ENCODE data around the gene MED27. TPM values are rescaled to one million over a fixed set of nuclear protein-coding genes. Genes with fewer than 3 reads are reported as not detected.

The MED27 gene
- total and polyA plus RNA-seq, 2 of the 13 experiments (the other 11 are each of a cell fraction or from before 2014, with no cell fraction given), result 16.9 to 19.0 TPM

DNA sequence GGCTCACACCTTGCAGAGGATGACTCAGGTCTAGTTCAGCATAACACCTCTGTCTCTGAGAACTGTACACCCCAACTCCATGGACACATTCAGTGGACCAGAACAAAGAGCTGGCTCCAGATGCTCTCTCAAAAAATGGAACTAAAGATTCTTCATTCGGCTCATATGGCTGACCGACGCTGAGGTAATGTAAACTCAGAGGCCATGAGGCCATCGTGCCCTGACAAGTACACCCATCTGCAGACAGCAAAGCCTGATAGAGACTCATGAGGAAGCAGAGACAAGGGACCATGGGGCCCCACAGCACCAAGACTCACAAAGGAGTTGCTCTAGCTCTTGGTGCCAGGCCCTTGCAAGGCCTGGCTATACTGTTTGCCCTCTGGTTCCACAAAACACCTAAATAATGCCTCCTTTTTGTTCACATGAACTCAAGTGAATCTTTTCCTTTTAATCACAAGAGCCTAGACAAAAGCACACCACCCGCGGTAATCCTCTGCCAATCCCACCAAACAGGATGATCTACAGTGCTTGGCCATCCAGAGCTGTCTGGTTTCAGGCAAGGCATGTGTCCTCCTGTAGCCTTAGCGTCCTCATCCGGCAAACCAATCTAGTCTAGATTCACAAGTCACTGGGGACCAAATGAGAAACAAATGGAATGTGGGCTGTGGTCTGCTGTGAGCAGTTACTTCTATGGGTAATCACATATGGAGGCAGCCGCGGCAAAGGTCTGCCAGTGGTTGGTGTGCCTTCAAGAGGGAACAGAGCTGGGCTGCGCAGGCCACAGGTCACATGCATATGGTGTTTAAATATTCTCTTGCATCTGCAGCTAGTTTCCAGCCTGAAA lies 22.7 kb downstream of the MED27 start (continued):
- TF ChIP-seq, protein P1, sequence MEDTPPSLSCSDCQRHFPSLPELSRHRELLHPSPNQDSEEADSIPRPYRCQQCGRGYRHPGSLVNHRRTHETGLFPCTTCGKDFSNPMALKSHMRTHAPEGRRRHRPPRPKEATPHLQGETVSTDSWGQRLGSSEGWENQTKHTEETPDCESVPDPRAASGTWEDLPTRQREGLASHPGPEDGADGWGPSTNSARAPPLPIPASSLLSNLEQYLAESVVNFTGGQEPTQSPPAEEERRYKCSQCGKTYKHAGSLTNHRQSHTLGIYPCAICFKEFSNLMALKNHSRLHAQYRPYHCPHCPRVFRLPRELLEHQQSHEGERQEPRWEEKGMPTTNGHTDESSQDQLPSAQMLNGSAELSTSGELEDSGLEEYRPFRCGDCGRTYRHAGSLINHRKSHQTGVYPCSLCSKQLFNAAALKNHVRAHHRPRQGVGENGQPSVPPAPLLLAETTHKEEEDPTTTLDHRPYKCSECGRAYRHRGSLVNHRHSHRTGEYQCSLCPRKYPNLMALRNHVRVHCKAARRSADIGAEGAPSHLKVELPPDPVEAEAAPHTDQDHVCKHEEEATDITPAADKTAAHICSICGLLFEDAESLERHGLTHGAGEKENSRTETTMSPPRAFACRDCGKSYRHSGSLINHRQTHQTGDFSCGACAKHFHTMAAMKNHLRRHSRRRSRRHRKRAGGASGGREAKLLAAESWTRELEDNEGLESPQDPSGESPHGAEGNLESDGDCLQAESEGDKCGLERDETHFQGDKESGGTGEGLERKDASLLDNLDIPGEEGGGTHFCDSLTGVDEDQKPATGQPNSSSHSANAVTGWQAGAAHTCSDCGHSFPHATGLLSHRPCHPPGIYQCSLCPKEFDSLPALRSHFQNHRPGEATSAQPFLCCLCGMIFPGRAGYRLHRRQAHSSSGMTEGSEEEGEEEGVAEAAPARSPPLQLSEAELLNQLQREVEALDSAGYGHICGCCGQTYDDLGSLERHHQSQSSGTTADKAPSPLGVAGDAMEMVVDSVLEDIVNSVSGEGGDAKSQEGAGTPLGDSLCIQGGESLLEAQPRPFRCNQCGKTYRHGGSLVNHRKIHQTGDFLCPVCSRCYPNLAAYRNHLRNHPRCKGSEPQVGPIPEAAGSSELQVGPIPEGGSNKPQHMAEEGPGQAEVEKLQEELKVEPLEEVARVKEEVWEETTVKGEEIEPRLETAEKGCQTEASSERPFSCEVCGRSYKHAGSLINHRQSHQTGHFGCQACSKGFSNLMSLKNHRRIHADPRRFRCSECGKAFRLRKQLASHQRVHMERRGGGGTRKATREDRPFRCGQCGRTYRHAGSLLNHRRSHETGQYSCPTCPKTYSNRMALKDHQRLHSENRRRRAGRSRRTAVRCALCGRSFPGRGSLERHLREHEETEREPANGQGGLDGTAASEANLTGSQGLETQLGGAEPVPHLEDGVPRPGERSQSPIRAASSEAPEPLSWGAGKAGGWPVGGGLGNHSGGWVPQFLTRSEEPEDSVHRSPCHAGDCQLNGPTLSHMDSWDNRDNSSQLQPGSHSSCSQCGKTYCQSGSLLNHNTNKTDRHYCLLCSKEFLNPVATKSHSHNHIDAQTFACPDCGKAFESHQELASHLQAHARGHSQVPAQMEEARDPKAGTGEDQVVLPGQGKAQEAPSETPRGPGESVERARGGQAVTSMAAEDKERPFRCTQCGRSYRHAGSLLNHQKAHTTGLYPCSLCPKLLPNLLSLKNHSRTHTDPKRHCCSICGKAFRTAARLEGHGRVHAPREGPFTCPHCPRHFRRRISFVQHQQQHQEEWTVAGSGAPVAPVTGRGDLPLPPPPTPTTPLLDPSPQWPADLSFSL (CRISPR knock-in tag; IDR thresholded peaks at IDR 0.05), result no peak
- no peak for TF ChIP-seq RAD51 (IDR thresholded peaks at IDR 0.05; ENCODE audit: borderline replicate concordance)
- TF ChIP-seq ZNF720 (CRISPR knock-in tag; IDR thresholded peaks at IDR 0.05), result no peak

DNA sequence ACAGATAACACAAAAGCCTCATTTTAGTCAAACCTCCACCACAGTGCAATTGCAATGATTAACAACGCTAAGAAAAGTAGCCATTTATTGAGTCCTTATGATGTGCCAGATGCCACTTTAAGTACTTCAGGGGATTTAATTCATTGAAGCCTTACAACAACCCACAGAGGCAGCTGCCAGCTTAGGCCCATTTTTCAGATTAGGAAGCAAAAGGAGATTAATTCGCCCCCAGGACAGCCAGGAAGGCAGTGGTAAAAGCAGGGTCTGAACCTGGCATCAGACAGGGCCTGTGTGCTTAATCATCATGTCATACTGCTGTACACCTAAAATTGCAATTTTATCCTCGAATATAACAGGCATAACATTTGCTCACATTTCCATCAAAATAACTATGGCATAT lies 23.9 kb downstream of the MED27 start:
- H3K4me3 ChIP-seq (replicated peaks in 1 of 3; ENCODE audit: insufficient read depth in 1 of 3, low read depth in 2 of 3, low read length in 3 of 3), result no peak overlapping the region
- FAIRE-seq (no peak), ATAC-seq (no peak), DNase-seq (ENCODE audit: low spot score) (no peak)
- CTCF ChIA-PET (ENCODE audit: low intra/inter-chr PET ratio, low total read pairs), result no interaction called here
- H3K79me2 ChIP-seq (ENCODE audit: insufficient read depth, low read length), result peaks cover 6% of the 10 kb centered on the region
- no peaks in the 10 kb centered on the region for H3K4me1 ChIP-seq (ENCODE audit: insufficient read depth, low read length)
- H3K4me2 ChIP-seq (ENCODE audit: low read depth, low read length), result no peak overlapping the region
- WGBS (ENCODE audit: low lambda C conversion rate), result 90% methylated on average over 3 of the region's 3 CpGs
- no peak overlapping the region for H3K27ac ChIP-seq (ENCODE audit: extremely low read length, insufficient read depth, low read length)
- no peaks in the 10 kb centered on the region for H3K27me3 ChIP-seq (ENCODE audit: control insufficient read depth in 1 of 2, insufficient read depth in 2 of 2, low read length in 2 of 2)
- intact Hi-C loops (cut with micrococcal nuclease; ENCODE audit: unreplicated experiment), result no loop called here
- H2AFZ ChIP-seq (ENCODE audit: low read length), result no peak overlapping the region
- POLR2A ChIA-PET, result no interaction called here
- no TSS peak for BruUV-seq (replicated peaks)
- no peak overlapping the region for H3K9ac ChIP-seq (ENCODE audit: insufficient read depth, low read depth, low read length)
- H3K9me3 ChIP-seq (ENCODE audit: low read length), result peaks cover 9% of the 10 kb centered on the region; the same call in 1 of the 2 replicates
- peaks cover 4% of the 10 kb centered on the region; the same call in 1 of the 2 replicates for H4K20me1 ChIP-seq (ENCODE audit: insufficient read depth, low read length)
- H3K36me3 ChIP-seq (replicated peaks in 1 of 2; ENCODE audit: control insufficient read depth in 1 of 2, insufficient read depth in 2 of 2, low read length in 2 of 2), result peaks cover 0 to 14% of the 10 kb centered on the region in 2 experiments; a peak in 2 of 5 replicates
- in situ Hi-C loops (cut with HindIII; ENCODE audit: extremely low pct_ligation_motif_present, low pct_unique_long_range_greater_than_20kb), result no loop called here
- TF ChIP-seq, protein P2, sequence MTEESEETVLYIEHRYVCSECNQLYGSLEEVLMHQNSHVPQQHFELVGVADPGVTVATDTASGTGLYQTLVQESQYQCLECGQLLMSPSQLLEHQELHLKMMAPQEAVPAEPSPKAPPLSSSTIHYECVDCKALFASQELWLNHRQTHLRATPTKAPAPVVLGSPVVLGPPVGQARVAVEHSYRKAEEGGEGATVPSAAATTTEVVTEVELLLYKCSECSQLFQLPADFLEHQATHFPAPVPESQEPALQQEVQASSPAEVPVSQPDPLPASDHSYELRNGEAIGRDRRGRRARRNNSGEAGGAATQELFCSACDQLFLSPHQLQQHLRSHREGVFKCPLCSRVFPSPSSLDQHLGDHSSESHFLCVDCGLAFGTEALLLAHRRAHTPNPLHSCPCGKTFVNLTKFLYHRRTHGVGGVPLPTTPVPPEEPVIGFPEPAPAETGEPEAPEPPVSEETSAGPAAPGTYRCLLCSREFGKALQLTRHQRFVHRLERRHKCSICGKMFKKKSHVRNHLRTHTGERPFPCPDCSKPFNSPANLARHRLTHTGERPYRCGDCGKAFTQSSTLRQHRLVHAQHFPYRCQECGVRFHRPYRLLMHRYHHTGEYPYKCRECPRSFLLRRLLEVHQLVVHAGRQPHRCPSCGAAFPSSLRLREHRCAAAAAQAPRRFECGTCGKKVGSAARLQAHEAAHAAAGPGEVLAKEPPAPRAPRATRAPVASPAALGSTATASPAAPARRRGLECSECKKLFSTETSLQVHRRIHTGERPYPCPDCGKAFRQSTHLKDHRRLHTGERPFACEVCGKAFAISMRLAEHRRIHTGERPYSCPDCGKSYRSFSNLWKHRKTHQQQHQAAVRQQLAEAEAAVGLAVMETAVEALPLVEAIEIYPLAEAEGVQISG (CRISPR knock-in tag; IDR thresholded peaks at IDR 0.05), result no peak
- TF ChIP-seq SIN3A (IDR thresholded peaks at IDR 0.05; ENCODE audit: borderline replicate concordance, low read depth, low read length) (no peak), CREM (IDR thresholded peaks at IDR 0.05) (no peak), CREM (CRISPR knock-in tag; IDR thresholded peaks at IDR 0.05) (no peak), ZNF234 (CRISPR knock-in tag; conservative IDR thresholded peaks at IDR 0.05) (no peak)
- TF ChIP-seq, protein P3, sequence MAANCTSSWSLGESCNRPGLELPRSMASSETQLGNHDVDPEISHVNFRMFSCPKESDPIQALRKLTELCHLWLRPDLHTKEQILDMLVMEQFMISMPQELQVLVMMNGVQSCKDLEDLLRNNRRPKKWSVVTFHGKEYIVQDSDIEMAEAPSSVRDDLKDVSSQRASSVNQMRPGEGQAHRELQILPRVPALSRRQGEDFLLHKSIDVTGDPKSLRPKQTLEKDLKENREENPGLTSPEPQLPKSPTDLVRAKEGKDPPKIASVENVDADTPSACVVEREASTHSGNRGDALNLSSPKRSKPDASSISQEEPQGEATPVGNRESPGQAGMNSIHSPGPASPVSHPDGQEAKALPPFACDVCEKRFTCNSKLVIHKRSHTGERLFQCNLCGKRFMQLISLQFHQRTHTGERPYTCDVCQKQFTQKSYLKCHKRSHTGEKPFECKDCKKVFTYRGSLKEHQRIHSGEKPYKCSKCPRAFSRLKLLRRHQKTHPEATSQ (CRISPR knock-in tag; IDR thresholded peaks at IDR 0.05; ENCODE audit: borderline replicate concordance), result no peak
